GM06990 (cell line): ENCODE measurements around the gene HMCES.

Source experiments
- DNase-seq: peaks from one replicate; pipeline ENCODE4 v3.0.0-alpha.2; 2011; ENCODE audit not compliant: insufficient read length; ENCODE audit errors: extremely low read depth
- H3K27me3 ChIP-seq: replicated peaks from 2 replicates; pipeline ENCODE4 v1.6.0; 2011; ENCODE audit warnings: low read length; ENCODE audit not compliant: control insufficient read depth, insufficient read depth
- H3K36me3 ChIP-seq: 2 replicates; pipeline ENCODE4 v1.5.1; 2011; ENCODE audit warnings: low read length; ENCODE audit not compliant: control insufficient read depth, insufficient read depth
- H3K4me3 ChIP-seq: replicated peaks from 2 replicates; pipeline ENCODE4 v1.5.1; 2011; ENCODE audit warnings: low read depth, mild to moderate bottlenecking, control low read depth, low read length
- CTCF ChIP-seq: IDR thresholded peaks from 2 replicates; pipeline ENCODE4 v1.5.1; 2011; ENCODE audit warnings: low read length, control low read depth, mild to moderate bottlenecking, inconsistent platforms; ENCODE audit not compliant: insufficient read depth, poor library complexity, severe bottlenecking

Gene HMCES

GRCh38 chr3:129344540-129345220, 66.0 kb downstream of the HMCES start:
- no peak for TF ChIP-seq CTCF
- H3K36me3 ChIP-seq, result no peaks in the 10 kb centered on the region
- no peak overlapping the region for H3K4me3 ChIP-seq
- DNase-seq, result no peak
- H3K27me3 ChIP-seq, result no peaks in the 10 kb centered on the region; the same call in 1 of the 2 replicates

GRCh38 chr3:129345281-129345680, 66.6 kb downstream of the HMCES start:
- Histone ChIP-seq H3K27me3 (no peaks in the 10 kb centered on the region; the same call in 1 of the 2 replicates), H3K4me3 (no peak overlapping the region), H3K36me3 (no peaks in the 10 kb centered on the region)
- no peak for DNase-seq
- TF ChIP-seq CTCF, result no peak

GRCh38 chr3:129345971-129346370, 67.3 kb downstream of the HMCES start:
- H3K27me3 ChIP-seq, result no peaks in the 10 kb centered on the region; the same call in 1 of the 2 replicates
- H3K4me3 ChIP-seq, result no peak overlapping the region
- no peak for DNase-seq
- no peak for TF ChIP-seq CTCF
- H3K36me3 ChIP-seq, result no peaks in the 10 kb centered on the region

- DNase-seq, result no peak
- H3K4me3 ChIP-seq, result no peak overlapping the region
- no peaks in the 10 kb centered on the region for H3K36me3 ChIP-seq
- no peaks in the 10 kb centered on the region; the same call in 1 of the 2 replicates for H3K27me3 ChIP-seq
- TF ChIP-seq CTCF, result no peak
These were observed 68.2 kb downstream of the HMCES start for GRCh38 chr3:129346695-129347457.

GRCh38 chr3:129347458-129347845, 68.8 kb downstream of the HMCES start:
- no peaks in the 10 kb centered on the region; the same call in 1 of the 2 replicates for H3K27me3 ChIP-seq

More at GRCh38 chr3:129347458-129347845, 68.8 kb downstream of the HMCES start:
- TF ChIP-seq CTCF, result no peak
- no peak for DNase-seq
- Histone ChIP-seq H3K4me3 (no peak overlapping the region), H3K36me3 (no peaks in the 10 kb centered on the region)
